Measurements from ENCODE around the gene NPL. TPM values are rescaled to one million over a fixed set of nuclear protein-coding genes. Genes with fewer than 3 reads are reported as not detected.

The NPL gene
- polyA plus RNA-seq, 1 donor (not counting 4 experiments of a cell fraction or from before 2014, with no cell fraction given): 9.0 TPM

DNA sequence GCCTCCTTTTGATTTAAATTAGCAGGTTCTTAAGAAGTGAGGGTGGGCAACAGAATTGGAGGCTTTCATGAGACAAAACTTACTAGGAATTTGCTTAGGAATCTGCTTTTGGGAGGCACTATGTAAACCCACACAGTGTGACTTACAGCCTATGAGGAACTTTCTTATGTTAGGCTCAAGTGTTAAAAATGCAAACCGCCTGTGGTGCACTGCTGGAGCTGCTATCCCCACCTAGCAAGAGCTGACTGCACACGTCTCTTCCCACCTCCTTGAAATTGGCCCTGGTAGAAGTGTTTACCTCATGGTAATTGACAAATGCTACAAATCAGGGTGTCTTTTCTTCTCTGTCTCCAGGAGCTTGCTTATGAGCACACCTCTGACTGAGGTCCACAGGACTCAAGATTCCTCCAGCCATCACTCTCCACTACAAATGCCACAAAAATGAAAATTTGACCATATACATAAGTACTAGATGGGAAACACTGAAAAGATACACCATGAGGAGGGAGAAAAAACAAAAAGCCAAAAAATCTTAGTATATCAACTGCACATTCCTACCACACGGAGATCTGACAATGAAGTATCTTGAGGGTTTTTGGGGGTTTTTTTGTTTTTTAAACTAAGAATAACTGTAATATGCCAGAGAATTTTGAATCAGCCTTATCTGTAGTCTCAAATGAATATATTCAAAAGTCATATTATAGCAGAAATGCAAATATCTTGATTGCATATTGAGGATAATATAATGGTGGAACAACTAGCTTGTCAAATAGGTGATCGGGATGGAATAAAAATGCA lies 18.2 kb upstream of the NPL start:
- no peak for FAIRE-seq
- dilution Hi-C loops (cut with MboI; ENCODE audit: extremely low pct_ligation_motif_present, low sequenced_read_pairs): no loop called here
- no peaks in the 10 kb centered on the region for H3K9me3 ChIP-seq (ENCODE audit: control insufficient read depth, low read depth, low read length)

DNA sequence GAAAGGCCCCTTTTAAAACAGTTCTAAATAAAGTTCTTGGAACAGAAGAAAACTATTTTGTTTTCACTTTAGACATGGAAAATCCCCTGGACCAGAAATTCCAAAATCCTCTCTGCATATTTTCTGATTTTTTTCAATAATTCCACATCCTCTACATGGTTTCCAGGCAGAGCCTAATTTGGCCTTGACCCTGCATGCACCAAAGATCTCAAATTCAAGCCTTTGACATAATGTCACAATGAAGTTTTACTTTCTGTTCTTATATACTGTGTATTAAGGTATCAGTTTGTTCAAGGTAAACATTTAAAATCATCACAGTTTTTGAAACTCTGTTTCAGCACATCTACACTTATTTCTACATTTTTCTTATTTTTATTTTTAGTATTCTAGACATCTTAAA lies 12.2 kb upstream of the NPL start:
- H3K9me3 ChIP-seq (ENCODE audit: control insufficient read depth, low read depth, low read length): no peaks in the 10 kb centered on the region
- TF ChIP-seq, protein P1, sequence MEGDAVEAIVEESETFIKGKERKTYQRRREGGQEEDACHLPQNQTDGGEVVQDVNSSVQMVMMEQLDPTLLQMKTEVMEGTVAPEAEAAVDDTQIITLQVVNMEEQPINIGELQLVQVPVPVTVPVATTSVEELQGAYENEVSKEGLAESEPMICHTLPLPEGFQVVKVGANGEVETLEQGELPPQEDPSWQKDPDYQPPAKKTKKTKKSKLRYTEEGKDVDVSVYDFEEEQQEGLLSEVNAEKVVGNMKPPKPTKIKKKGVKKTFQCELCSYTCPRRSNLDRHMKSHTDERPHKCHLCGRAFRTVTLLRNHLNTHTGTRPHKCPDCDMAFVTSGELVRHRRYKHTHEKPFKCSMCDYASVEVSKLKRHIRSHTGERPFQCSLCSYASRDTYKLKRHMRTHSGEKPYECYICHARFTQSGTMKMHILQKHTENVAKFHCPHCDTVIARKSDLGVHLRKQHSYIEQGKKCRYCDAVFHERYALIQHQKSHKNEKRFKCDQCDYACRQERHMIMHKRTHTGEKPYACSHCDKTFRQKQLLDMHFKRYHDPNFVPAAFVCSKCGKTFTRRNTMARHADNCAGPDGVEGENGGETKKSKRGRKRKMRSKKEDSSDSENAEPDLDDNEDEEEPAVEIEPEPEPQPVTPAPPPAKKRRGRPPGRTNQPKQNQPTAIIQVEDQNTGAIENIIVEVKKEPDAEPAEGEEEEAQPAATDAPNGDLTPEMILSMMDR (optimal IDR thresholded peaks at IDR 0.05 in 1 of 3, IDR thresholded peaks at IDR 0.05 in 1 of 3, conservative IDR thresholded peaks at IDR 0.05 in 1 of 3; ENCODE audit: extremely low read depth in 1 of 3, insufficient read depth in 2 of 3, low read length in 3 of 3): no peak
- TF ChIP-seq EZH2 (IDR thresholded peaks at IDR 0.05; ENCODE audit: low read length): no peak
- H3K4me2 ChIP-seq (ENCODE audit: control insufficient read depth, extremely low read depth, insufficient read depth, low read depth, low read length): no peak overlapping the region
- H3K27me3 ChIP-seq (ENCODE audit: control insufficient read depth, extremely low read depth, insufficient read depth, low read length): no peaks in the 10 kb centered on the region
- no peaks in the 10 kb centered on the region for H4K20me1 ChIP-seq (ENCODE audit: control insufficient read depth, extremely low read depth, insufficient read depth, low read length)
- no peaks in the 10 kb centered on the region for H3K79me2 ChIP-seq (ENCODE audit: control insufficient read depth, insufficient read depth, low read length)
- DNase-seq (ENCODE audit: low read depth, low spot score): no peak
- no peak overlapping the region for H3K27ac ChIP-seq (ENCODE audit: control insufficient read depth, insufficient read depth, low read length)
- H2AFZ ChIP-seq (ENCODE audit: control insufficient read depth, low read length): no peak overlapping the region
- H3K9ac ChIP-seq (ENCODE audit: control insufficient read depth, extremely low read depth, insufficient read depth, low read length): no peak overlapping the region
- no peaks in the 10 kb centered on the region for H3K4me1 ChIP-seq (ENCODE audit: control insufficient read depth, extremely low read depth, insufficient read depth, low read length)
- H3K36me3 ChIP-seq (ENCODE audit: control insufficient read depth in 2 of 2, extremely low read depth in 1 of 2, insufficient read depth in 2 of 2, low read length in 2 of 2): no peaks in the 10 kb centered on the region
- no peak overlapping the region for H3K4me3 ChIP-seq (ENCODE audit: control insufficient read depth in 2 of 3, extremely low read depth in 1 of 3, insufficient read depth in 2 of 3, low read depth in 1 of 3, low read length in 3 of 3)
- dilution Hi-C loops (cut with MboI; ENCODE audit: extremely low pct_ligation_motif_present, low sequenced_read_pairs): loop anchor here (25.0 kb wide), 1 partner anchor 190 kb away; the partner anchor contains the start of gene RNASEL
- FAIRE-seq: no peak
- H3K9me1 ChIP-seq (ENCODE audit: control insufficient read depth, extremely low read depth, insufficient read depth, low read length): no peaks in the 10 kb centered on the region

More for the DNA sequence above, 18.2 kb upstream of the NPL start:
- Histone ChIP-seq H4K20me1 (ENCODE audit: control insufficient read depth, extremely low read depth, insufficient read depth, low read length) (no peaks in the 10 kb centered on the region), H3K4me1 (ENCODE audit: control insufficient read depth, extremely low read depth, insufficient read depth, low read length) (no peaks in the 10 kb centered on the region), H3K9ac (ENCODE audit: control insufficient read depth, extremely low read depth, insufficient read depth, low read length) (no peak overlapping the region), H3K79me2 (ENCODE audit: control insufficient read depth, insufficient read depth, low read length) (no peaks in the 10 kb centered on the region), H3K27me3 (ENCODE audit: control insufficient read depth, extremely low read depth, insufficient read depth, low read length) (no peaks in the 10 kb centered on the region), H3K4me3 (ENCODE audit: control insufficient read depth in 2 of 3, extremely low read depth in 1 of 3, insufficient read depth in 2 of 3, low read depth in 1 of 3, low read length in 3 of 3) (no peak overlapping the region), H3K27ac (ENCODE audit: control insufficient read depth, insufficient read depth, low read length) (no peak overlapping the region), H3K36me3 (ENCODE audit: control insufficient read depth in 2 of 2, extremely low read depth in 1 of 2, insufficient read depth in 2 of 2, low read length in 2 of 2) (no peaks in the 10 kb centered on the region), H2AFZ (ENCODE audit: control insufficient read depth, low read length) (no peak overlapping the region), H3K9me1 (ENCODE audit: control insufficient read depth, extremely low read depth, insufficient read depth, low read length) (no peaks in the 10 kb centered on the region), H3K4me2 (ENCODE audit: control insufficient read depth, extremely low read depth, insufficient read depth, low read depth, low read length) (no peak overlapping the region)
- no peak for TF ChIP-seq EZH2 (IDR thresholded peaks at IDR 0.05; ENCODE audit: low read length)
- TF ChIP-seq, protein P1 (optimal IDR thresholded peaks at IDR 0.05 in 1 of 3, IDR thresholded peaks at IDR 0.05 in 1 of 3, conservative IDR thresholded peaks at IDR 0.05 in 1 of 3; ENCODE audit: extremely low read depth in 1 of 3, insufficient read depth in 2 of 3, low read length in 3 of 3): peak in 1 of 3 experiments; percentile 6
- no peak for DNase-seq (ENCODE audit: low read depth, low spot score)

Measured in keratinocyte (primary cell).